Eye (tissue), 1 donor: Measurements from ENCODE around the gene ZNF625.
A peak's percentile ranks its signal among the peaks of the same experiment; 100 is the strongest.

Source experiments
- DNase-seq: peaks from one replicate; pipeline ENCODE4 v3.0.0-alpha.2; 2015

ZNF625 gene

DNA sequence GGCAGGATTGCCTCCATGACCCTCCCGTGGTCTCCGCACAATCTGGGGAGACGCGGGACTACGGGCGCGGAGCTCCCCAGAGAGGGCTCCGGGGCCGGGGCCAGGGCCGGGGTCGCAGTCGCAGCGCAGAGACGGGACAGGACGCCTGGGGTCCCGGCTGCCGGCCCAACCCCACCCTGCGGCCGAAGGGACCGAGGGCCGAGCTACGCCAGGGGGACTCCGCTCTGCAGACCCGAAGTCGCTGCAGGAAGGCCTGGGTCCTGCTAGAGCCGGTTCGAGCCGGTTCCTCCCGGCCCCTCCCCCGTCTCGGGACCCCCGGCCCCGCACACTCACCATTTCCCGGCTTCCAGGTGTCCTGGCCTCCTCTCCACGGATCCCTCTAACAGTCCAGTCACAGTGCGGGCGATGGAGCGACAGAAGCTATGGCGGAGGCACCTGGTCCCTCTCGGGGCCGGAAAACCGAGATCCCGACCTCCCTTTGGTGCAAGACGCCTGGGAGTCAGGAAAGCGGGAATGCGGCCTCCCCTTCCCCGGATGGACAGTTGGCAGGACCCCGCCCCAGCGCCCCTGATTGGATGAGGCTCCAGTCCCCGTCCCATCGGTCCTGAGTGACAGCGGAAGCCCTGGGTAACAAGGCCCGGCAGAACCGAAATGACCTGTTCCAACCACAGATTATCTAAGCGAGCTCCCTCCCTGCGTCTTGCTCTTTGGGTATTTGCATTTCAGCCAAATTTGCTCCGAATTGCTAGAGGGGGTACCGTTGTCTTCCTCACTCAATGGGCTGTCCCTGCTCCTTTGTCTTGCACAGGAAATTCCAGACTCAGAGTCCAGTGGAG, at the start of gene ZNF625:
TSS of gene ZNF625 (minus strand) at position 512 of the 836 bp plus-strand sequence. CDS start at position 336, 176 bp downstream.
- peak; percentile 98 for DNase-seq

GRCh38 chr19:12205296-12205695, 48.8 kb upstream of the ZNF625 start:
- no peak for DNase-seq

DNA sequence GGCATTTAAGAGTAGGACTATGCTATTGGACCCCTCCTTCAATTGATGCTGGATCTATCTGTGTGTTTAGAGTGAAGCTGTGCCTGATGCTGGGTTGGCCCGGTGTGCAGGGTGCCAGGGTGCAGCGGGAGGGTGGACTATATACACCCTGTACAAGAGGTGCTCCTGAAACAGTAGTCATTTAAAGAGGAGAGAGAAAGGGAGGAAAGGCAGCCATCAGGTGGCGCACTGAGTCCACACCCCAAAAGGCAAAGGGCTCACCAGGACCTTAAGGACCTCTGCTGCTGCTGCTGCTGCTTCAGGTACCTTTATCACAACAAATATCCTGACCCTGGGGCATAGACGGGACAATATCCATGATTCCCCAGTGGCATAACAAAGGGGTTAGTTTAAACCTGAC, 45.7 kb upstream of the ZNF625 start:
- peak; percentile 36 for DNase-seq

GRCh38 chr19:12199757-12200419, 43.4 kb upstream of the ZNF625 start:
- DNase-seq = no peak

DNA sequence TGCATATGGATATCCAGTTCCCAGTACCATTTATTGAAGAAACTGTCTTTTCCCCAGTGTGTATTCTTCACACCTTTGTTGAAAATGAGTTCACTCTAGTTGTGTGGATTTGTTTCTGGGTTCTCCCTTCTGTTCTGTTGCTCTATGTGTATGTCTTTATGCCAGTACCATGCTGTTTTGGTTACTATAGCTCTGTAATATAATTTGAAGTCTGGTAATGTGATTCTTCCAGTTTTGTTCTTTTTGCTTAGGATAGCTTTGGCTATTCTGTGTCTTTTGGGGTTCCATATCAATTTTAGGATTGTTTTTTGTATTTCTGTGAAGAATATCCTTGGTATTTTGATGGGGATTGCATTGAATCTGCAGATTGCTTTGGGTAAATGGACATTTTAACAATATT, 41.6 kb upstream of the ZNF625 start:
- DNase-seq = no peak

- DNase-seq = peak; percentile 98
Observed at GRCh38 chr19:12194827-12195731, 38.5 kb upstream of the ZNF625 start.

DNA sequence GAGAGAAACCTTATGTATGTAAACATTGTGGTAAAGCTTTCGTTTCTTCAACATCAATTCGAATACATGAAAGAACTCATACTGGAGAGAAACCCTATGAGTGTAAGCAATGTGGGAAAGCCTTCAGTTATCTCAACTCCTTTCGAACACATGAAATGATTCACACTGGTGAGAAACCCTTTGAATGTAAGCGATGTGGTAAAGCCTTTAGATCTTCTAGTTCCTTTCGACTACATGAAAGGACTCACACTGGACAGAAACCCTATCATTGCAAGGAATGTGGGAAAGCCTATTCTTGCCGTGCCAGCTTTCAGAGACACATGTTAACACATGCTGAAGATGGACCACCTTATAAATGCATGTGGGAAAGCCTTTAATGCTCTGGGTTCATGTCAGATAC, 31.1 kb upstream of the ZNF625 start:
- DNase-seq = no peak

- no peak for DNase-seq
Observed at GRCh38 chr19:12180377-12180776, 23.8 kb upstream of the ZNF625 start.

DNA sequence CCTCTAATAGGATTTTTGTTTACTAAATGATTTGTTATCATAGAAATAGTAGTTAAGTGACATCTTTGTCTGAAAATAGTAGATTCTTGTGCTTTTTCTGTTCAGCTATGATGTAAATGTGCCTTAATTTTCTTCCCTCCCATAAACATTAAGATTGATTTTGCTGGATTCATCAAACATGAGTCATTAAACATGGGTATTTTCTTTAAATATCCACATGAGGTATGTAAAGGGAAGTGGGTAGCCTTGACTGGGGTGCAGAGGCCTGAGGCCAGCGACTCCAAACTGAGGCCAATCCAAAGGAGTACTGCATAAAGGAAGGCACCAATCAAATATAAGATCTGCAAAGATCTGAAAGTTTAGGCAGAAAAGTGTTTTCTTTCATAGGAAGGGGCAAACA, 10.1 kb upstream of the ZNF625 start:
- no peak for DNase-seq

GRCh38 chr19:12163826-12164225, 7.3 kb upstream of the ZNF625 start:
- no peak for DNase-seq

DNA sequence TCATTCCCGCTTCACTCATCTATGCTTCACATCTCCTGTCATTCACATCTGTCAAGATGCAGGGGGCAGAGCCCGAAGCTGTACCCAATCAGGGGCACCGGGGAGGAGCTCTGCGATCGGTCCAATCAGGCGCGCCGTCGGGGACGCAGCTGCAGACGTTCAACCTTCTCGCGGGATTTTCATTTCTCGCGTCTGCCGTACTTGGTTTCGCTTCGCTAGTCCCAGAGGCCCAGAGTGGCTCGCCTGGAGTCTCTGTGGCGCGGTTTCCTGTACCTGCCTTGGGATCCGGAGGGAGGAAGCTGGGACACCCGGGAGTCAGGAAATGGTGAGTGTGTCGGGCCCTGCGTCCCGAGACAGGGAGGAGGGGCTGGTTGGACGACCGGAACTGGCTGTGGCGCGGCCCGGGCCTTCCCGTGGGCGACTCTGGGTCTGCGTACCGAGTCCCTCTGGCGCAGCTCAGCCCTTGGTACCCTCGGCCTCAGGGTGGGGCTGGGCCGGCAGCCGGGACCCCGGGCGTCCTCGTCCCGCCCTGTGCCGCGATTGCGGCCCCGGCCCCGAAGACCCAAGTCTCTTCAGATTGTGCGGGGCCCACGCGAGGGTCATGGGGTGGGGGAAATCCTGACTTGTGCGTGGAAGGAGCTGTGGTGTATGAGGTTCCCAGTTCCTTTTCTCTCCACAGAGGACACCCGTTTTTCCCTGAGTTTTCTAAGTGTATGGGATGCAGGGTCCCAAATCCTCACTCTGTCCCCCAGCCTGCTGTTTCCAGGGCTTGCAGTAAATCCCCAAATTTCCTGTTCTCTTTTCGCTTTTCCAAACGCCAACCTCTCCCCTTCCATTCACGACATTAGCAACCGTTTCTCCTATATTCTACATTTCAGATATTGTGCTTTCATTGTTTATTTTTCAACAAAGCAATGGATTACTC, 6.6 kb upstream of the ZNF625 start, which contains the start of gene ZNF136:
TSS of gene ZNF136 (plus strand) at position 215 of the 925 bp plus-strand sequence. CDS start at position 323, 108 bp downstream.
- peak; percentile 98 for DNase-seq

DNA sequence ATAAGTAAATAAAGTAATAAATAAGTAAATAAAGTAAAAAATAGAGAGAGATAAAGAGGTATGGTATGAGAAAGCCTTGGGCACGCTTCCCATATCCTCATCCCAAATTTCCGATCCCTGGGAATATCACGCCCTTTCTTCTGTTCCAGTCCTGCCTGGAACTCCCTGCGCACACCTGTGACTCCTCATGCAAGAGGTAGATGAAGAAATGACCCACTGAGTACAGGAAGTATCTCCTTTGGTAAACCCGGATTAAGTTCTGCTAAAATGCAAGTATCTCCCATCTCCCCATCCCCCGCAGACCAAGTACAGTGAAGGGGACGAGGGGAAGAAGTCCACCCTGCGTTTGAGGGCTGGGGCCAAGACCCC, 6.0 kb upstream of the ZNF625 start:
- DNase-seq = no peak

GRCh38 chr19:12159773-12160414, 3.4 kb upstream of the ZNF625 start:
- no peak for DNase-seq

GRCh38 chr19:12155324-12155860, 1.1 kb downstream of the ZNF625 start:
- peak; percentile 51 for DNase-seq

DNA sequence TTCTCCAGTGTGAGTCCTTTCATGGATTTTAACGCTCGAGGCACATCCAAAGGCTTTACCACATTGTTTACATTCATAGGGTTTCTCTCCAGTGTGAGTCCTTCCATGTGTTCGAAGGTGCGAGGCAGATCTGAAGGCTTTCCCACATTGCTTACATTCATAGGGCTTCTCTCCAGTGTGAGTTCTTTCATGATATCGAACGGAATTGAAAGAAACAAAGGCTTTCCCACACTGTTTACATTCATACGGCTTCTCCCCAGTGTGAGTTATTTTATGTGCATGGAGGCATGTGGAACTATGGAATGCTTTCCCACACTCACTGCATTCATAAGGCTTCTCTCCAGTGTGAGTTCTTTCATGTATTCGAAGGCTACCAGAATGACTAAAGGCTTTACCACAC, 11.2 kb downstream of the ZNF625 start:
- DNase-seq = no peak

DNA sequence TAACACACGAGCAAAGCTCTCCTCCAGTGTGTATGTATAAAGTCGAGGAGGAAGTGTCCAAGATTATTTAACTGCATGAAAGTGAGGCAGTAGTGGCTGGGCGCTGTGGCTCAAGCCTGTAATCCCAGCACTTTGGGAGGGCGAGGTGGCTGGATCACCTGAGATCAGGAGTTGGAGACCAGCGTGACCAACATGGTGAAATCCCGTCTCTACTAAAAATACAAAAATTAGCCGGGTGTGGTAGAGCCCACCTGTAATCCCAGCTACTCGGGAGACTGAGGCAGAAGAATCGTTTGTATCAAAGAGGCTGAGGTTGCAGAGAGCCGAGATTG, 15.2 kb downstream of the ZNF625 start:
- no peak for DNase-seq

- DNase-seq = peak; percentile 96
Observed at GRCh38 chr19:12140545-12141404, 15.8 kb downstream of the ZNF625 start.

GRCh38 chr19:12139885-12140544, 16.5 kb downstream of the ZNF625 start, which contains the start of gene ZNF20:
ZNF20 (minus strand) TSS chr19:12140350; CDS start chr19:12140182, 168 bp downstream.
- DNase-seq = peak; percentile 98

DNA sequence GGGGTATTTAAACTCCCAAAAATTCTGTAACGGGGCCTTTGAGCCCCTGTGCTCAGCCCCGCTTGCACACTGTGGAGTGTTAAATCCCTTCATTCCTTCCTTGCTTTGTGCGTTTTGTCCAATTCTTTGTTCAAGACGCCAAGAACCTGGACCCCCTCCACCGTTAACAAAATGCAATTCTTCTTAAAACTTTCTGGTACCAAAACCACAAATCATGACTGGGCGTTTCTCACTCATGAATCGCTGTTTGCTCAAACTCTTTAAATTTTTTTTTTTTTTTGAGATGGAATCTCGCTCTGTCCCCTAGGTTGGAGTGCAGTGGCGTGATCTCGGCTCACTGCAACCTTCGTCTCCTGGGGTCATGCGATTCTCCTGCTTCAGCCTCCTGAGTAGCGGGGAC, 17.3 kb downstream of the ZNF625 start:
- DNase-seq = peak; percentile 49
